Pons (tissue), 1 donor: Measurements from ENCODE around the gene SMIM31.

ENCODE experiments used
- DNase-seq: peaks from one replicate; pipeline ENCODE4 v3.0.0-alpha.2; 2016; ENCODE audit warnings: low spot score

SMIM31 gene

GRCh38 chr4:164789047-164789446, 35.1 kb downstream of the SMIM31 start:
- DNase-seq = no peak

- no peak for DNase-seq
Measured at GRCh38 chr4:164790249-164790648, 36.3 kb downstream of the SMIM31 start.

GRCh38 chr4:164799410-164799809, 45.5 kb downstream of the SMIM31 start:
- DNase-seq = no peak

- DNase-seq = no peak
Measured at GRCh38 chr4:164800786-164801185, 46.9 kb downstream of the SMIM31 start.

- no peak for DNase-seq
Measured at GRCh38 chr4:164802301-164802901, 48.5 kb downstream of the SMIM31 start.

- no peak for DNase-seq
Measured at GRCh38 chr4:164803702-164804101, 49.8 kb downstream of the SMIM31 start.

- no peak for DNase-seq
Measured at GRCh38 chr4:164807611-164808010, 53.7 kb downstream of the SMIM31 start.

- DNase-seq = no peak
Measured at GRCh38 chr4:164813554-164813953, 59.6 kb downstream of the SMIM31 start.

- DNase-seq = no peak
Measured at GRCh38 chr4:164815711-164816110, 61.8 kb downstream of the SMIM31 start.

- no peak for DNase-seq
Measured at GRCh38 chr4:164819366-164819765, 65.4 kb downstream of the SMIM31 start.

GRCh38 chr4:164821711-164822110, 67.8 kb downstream of the SMIM31 start:
- no peak for DNase-seq

GRCh38 chr4:164824581-164824980, 70.7 kb downstream of the SMIM31 start:
- DNase-seq = no peak

GRCh38 chr4:164828955-164829354, 75.0 kb downstream of the SMIM31 start:
- no peak for DNase-seq

- DNase-seq = no peak
Measured at GRCh38 chr4:164846566-164846965, 92.6 kb downstream of the SMIM31 start.

GRCh38 chr4:164847016-164847415, 93.1 kb downstream of the SMIM31 start:
- no peak for DNase-seq

- no peak for DNase-seq
Measured at GRCh38 chr4:164847967-164848649, 94.2 kb downstream of the SMIM31 start.
